Measurements from ENCODE around the gene ITGA11. TPM values are rescaled to one million over a fixed set of nuclear protein-coding genes. Genes with fewer than 3 reads are reported as not detected.

Gene ITGA11
- total and polyA plus RNA-seq, 2 of the 13 experiments (the other 11 are each of a cell fraction or from before 2014, with no cell fraction given) = not detected

DNA sequence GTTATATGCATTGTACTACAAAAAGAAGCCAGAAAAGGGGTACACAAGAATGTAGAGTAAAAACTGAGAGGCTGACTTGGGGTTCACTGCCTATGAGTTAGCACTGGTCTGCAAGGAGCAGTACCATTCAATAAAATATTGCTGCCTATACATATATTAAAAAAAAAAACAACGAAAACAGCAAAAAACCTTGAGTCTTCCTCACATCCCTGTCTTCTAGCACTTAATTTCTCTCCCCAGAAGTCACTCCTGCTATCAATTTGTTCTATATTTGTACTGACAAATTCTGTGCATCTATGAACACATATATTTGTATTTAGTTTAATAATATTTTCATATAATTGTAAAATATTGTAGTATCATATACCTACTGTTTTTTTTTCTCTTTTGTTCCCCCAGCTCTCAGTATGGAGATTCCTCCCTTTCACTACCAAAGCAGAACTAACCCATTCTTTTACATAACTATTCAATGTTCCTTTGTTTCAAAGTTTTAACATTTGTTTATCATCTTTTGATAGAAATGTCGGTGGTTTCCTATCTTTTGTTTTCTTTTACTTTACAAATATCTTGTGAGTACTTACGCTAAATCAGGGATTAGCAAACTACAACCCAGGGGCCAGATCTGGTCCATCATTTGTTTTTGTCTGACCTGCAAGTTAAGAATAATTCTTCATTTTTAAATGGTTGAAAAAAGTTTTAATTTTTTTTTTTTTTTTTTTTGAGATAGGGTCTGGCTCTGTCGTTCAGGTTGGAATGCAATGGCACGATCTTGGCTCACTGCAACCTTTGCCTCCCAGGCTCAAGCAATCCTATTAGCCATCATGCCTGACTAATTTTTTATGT lies 169.2 kb downstream of the ITGA11 start:
- TF ChIP-seq, protein P1, sequence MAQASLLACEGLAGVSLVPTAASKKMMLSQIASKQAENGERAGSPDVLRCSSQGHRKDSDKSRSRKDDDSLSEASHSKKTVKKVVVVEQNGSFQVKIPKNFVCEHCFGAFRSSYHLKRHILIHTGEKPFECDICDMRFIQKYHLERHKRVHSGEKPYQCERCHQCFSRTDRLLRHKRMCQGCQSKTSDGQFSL (CRISPR knock-in tag; IDR thresholded peaks at IDR 0.05) = no peak
- TF ChIP-seq, protein P2, sequence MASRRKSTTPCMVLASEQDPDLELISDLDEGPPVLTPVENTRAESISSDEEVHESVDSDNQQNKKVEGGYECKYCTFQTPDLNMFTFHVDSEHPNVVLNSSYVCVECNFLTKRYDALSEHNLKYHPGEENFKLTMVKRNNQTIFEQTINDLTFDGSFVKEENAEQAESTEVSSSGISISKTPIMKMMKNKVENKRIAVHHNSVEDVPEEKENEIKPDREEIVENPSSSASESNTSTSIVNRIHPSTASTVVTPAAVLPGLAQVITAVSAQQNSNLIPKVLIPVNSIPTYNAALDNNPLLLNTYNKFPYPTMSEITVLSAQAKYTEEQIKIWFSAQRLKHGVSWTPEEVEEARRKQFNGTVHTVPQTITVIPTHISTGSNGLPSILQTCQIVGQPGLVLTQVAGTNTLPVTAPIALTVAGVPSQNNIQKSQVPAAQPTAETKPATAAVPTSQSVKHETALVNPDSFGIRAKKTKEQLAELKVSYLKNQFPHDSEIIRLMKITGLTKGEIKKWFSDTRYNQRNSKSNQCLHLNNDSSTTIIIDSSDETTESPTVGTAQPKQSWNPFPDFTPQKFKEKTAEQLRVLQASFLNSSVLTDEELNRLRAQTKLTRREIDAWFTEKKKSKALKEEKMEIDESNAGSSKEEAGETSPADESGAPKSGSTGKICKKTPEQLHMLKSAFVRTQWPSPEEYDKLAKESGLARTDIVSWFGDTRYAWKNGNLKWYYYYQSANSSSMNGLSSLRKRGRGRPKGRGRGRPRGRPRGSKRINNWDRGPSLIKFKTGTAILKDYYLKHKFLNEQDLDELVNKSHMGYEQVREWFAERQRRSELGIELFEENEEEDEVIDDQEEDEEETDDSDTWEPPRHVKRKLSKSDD (CRISPR knock-in tag; IDR thresholded peaks at IDR 0.05; ENCODE audit: low read depth) = no peak
- no peak for TF ChIP-seq KLF16 (CRISPR knock-in tag; IDR thresholded peaks at IDR 0.05)
- TF ChIP-seq HNRNPLL (IDR thresholded peaks at IDR 0.05; ENCODE audit: low read depth, low read length, poor library complexity, severe bottlenecking) = no peak
- TF ChIP-seq ARID2 (CRISPR knock-in tag; IDR thresholded peaks at IDR 0.05; ENCODE audit: borderline replicate concordance) = no peak
- no peak for TF ChIP-seq ZNF224 (CRISPR knock-in tag; IDR thresholded peaks at IDR 0.05)
- TF ChIP-seq, protein P3, sequence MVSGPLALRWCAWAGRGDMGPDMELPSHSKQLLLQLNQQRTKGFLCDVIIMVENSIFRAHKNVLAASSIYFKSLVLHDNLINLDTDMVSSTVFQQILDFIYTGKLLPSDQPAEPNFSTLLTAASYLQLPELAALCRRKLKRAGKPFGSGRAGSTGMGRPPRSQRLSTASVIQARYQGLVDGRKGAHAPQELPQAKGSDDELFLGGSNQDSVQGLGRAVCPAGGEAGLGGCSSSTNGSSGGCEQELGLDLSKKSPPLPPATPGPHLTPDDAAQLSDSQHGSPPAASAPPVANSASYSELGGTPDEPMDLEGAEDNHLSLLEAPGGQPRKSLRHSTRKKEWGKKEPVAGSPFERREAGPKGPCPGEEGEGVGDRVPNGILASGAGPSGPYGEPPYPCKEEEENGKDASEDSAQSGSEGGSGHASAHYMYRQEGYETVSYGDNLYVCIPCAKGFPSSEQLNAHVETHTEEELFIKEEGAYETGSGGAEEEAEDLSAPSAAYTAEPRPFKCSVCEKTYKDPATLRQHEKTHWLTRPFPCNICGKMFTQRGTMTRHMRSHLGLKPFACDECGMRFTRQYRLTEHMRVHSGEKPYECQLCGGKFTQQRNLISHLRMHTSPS (CRISPR knock-in tag; IDR thresholded peaks at IDR 0.05; ENCODE audit: low read depth) = no peak
- no peak for TF ChIP-seq ZNF430 (CRISPR knock-in tag; IDR thresholded peaks at IDR 0.05)
- TF ChIP-seq KDM2A (CRISPR knock-in tag; IDR thresholded peaks at IDR 0.05; ENCODE audit: borderline replicate concordance, low read depth) = no peak
- TF ChIP-seq KLF11 (CRISPR knock-in tag; IDR thresholded peaks at IDR 0.05) = no peak
- TF ChIP-seq, protein P4, sequence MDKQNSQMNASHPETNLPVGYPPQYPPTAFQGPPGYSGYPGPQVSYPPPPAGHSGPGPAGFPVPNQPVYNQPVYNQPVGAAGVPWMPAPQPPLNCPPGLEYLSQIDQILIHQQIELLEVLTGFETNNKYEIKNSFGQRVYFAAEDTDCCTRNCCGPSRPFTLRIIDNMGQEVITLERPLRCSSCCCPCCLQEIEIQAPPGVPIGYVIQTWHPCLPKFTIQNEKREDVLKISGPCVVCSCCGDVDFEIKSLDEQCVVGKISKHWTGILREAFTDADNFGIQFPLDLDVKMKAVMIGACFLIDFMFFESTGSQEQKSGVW (CRISPR knock-in tag; IDR thresholded peaks at IDR 0.05; ENCODE audit: borderline replicate concordance) = no peak
- no peak for TF ChIP-seq PAF1 (CRISPR knock-in tag; IDR thresholded peaks at IDR 0.05)
- no peak for TF ChIP-seq MTA3 (CRISPR knock-in tag; IDR thresholded peaks at IDR 0.05)
- H3K9ac ChIP-seq (ENCODE audit: insufficient read depth, low read depth, low read length) = no peak overlapping the region
- CTCF ChIA-PET (ENCODE audit: low intra/inter-chr PET ratio, low total read pairs) = no interaction called here
- FAIRE-seq (no peak), ATAC-seq (no peak), DNase-seq (ENCODE audit: low spot score) (no peak)
- WGBS (ENCODE audit: low lambda C conversion rate) = 27% methylated on average over 5 of the region's 5 CpGs
- H3K4me1 ChIP-seq (ENCODE audit: insufficient read depth, low read length) = no peaks in the 10 kb centered on the region
- no peak overlapping the region for H3K4me2 ChIP-seq (ENCODE audit: low read depth, low read length)
- no peaks in the 10 kb centered on the region for H3K9me3 ChIP-seq (ENCODE audit: low read length)
- no peaks in the 10 kb centered on the region for H4K20me1 ChIP-seq (ENCODE audit: insufficient read depth, low read length)
- no peaks in the 10 kb centered on the region for H3K79me2 ChIP-seq (ENCODE audit: insufficient read depth, low read length)
- in situ Hi-C loops (cut with HindIII; ENCODE audit: extremely low pct_ligation_motif_present, low pct_unique_long_range_greater_than_20kb) (no loop called here), intact Hi-C loops (cut with micrococcal nuclease; ENCODE audit: unreplicated experiment) (no loop called here)
- H3K27ac ChIP-seq (ENCODE audit: extremely low read length, insufficient read depth, low read length) = no peak overlapping the region
- POLR2A ChIA-PET = no interaction called here
- BruUV-seq (replicated peaks) = no TSS peak
- H3K27me3 ChIP-seq (ENCODE audit: control insufficient read depth in 1 of 2, insufficient read depth in 2 of 2, low read length in 2 of 2) = 0 out of 5 replicates have a peak, but pooled peaks cover 0 to 4% of the 10 kb centered on the region in 2 experiments
- no peak overlapping the region for H3K4me3 ChIP-seq (replicated peaks in 1 of 3; ENCODE audit: insufficient read depth in 1 of 3, low read depth in 2 of 3, low read length in 3 of 3)
- no peaks in the 10 kb centered on the region for H3K36me3 ChIP-seq (replicated peaks in 1 of 2; ENCODE audit: control insufficient read depth in 1 of 2, insufficient read depth in 2 of 2, low read length in 2 of 2)
- H2AFZ ChIP-seq (ENCODE audit: low read length) = no peak overlapping the region
